ENCODE measurements around the gene PSMB5. TPM values are rescaled to one million over a fixed set of nuclear protein-coding genes. Genes with fewer than 3 reads are reported as not detected.

The PSMB5 gene
- total and polyA plus RNA-seq, 7 experiments from 2014 or later: 19.2 to 74.2 (median 37.4) TPM

DNA sequence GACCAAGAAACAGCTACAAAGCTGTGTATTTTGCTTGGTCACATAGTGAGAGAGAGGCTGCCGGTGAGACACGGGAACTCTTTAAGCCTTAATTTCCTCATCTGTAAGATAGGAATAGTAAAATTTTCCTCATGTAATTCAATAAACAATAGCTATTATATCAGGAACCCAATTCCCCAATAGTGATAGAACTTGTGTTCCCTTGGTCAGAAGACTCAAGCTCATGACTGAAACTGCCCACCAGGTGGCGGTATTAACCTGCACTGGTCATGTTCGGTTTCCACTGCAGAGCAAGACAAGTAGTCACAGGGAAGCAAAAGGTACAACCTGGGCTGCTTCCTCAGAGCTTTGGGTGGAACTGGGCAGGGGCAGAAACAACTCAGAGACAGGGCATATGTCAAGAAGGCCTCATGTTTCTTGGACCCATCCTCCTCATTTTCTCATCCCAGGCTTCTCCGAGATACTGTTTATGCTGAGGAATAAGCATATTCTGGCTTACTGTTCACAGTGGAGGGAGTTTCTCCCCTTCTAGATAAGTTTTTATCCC lies 48.1 kb downstream of the PSMB5 start:
- no peak overlapping the region for H3K27ac ChIP-seq (ENCODE audit: low read depth, low read length)
- intact Hi-C loops (cut with micrococcal nuclease): loop anchor here (1.0 to 10.0 kb wide), 6 partner anchors 8 to 201 kb away; partner anchors contain the start of gene SLC7A8 (in 1 of the 2)
- H3K27me3 Mint-ChIP-seq: no peaks in the 10 kb centered on the region
- H3K4me1 Mint-ChIP-seq: peaks cover 0 to 5% (median 0%) of the 10 kb centered on the region in 7 donors
- H3K27me3 ChIP-seq (ENCODE audit: control insufficient read depth in 2 of 2, insufficient read depth in 2 of 2, low read length in 2 of 2): no peaks in the 10 kb centered on the region
- H3K36me3 Mint-ChIP-seq: peaks cover 0 to 20% (median 0%) of the 10 kb centered on the region in 5 donors
- no peak overlapping the region for H3K4me3 Mint-ChIP-seq
- peak; percentile 65 to 87 (median 82) for DNase-seq
- no peaks in the 10 kb centered on the region for H3K9me3 ChIP-seq (ENCODE audit: control insufficient read depth in 2 of 3, low read length in 3 of 3)
- no peak overlapping the region for H3K4me3 ChIP-seq (ENCODE audit: low read length)
- peak; percentile 79 for ATAC-seq
- H3K4me1 ChIP-seq (ENCODE audit: control insufficient read depth in 2 of 2, insufficient read depth in 2 of 2, low read length in 2 of 2): peaks cover 0 to 8% of the 10 kb centered on the region in 2 donors
- CTCF ChIA-PET: interaction anchor here (0.6 to 9.4 kb wide), 30 partner anchors 10 to 430 kb away, joined by 3 to 264 read pairs (median 5); partner anchors contain the start of genes CDH24, DAD1, HAUS4 and PRMT5
- peak overlapping the region in 4 of 9 donors; percentile 2 to 39 (median 24) for H3K27ac Mint-ChIP-seq
- peaks cover 0 to 27% (median 0%) of the 10 kb centered on the region in 3 experiments for H3K36me3 ChIP-seq (ENCODE audit: control insufficient read depth in 2 of 3, insufficient read depth in 3 of 3, low read length in 3 of 3)
- POLR2A ChIA-PET: interaction anchor here (0.6 to 9.2 kb wide), 9 partner anchors 9 to 467 kb away, joined by 3 to 76 read pairs (median 4); partner anchors contain the start of genes ACIN1, C14orf119, CDH24 and PRMT5
- no peaks in the 10 kb centered on the region for H3K9me3 Mint-ChIP-seq

DNA sequence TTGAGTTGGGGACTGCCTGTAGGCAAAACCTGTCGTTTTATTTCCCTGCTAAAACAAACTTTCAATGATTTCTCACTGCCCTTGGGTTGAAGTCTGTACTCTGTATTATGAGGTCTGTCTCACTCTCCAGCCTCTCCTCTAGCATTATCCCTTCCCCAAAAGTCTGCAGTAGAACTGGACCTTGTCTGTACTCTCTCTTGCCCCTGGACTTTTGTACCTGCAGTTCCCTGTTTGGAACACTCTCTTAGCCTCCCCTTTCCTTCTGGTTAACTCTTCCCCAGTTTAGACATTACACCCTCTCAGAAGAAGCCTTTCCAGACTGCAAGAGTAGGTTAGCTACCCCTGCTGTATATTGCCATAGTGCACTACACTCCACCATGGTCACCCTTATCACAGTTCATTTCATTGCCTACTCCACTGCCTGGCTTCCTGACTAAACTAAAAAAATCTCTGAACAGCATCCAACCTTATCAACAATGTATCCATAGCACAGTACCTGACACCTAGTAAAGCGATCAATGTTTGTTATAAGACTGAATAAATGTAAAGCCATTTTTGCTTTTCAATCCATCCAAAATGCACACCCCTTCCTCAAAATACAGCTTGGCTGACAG lies 48.7 kb downstream of the PSMB5 start:
- Histone ChIP-seq H3K27me3 (ENCODE audit: control insufficient read depth in 2 of 2, insufficient read depth in 2 of 2, low read length in 2 of 2) (no peaks in the 10 kb centered on the region), H3K36me3 (ENCODE audit: control insufficient read depth in 2 of 3, insufficient read depth in 3 of 3, low read length in 3 of 3) (peaks cover 0 to 27% (median 0%) of the 10 kb centered on the region in 3 experiments), H3K4me3 (ENCODE audit: low read length) (no peak overlapping the region), H3K4me1 (ENCODE audit: control insufficient read depth in 2 of 2, insufficient read depth in 2 of 2, low read length in 2 of 2) (peaks cover 0 to 8% of the 10 kb centered on the region in 2 donors), H3K9me3 (ENCODE audit: control insufficient read depth in 2 of 3, low read length in 3 of 3) (no peaks in the 10 kb centered on the region), H3K27ac (ENCODE audit: low read depth, low read length) (no peak overlapping the region)
- DNase-seq (no peak), ATAC-seq (no peak)
- peaks cover 0 to 5% (median 0%) of the 10 kb centered on the region in 7 donors for H3K4me1 Mint-ChIP-seq
- CTCF ChIA-PET: interaction anchor here (0.6 to 9.4 kb wide), 32 partner anchors 11 to 429 kb away, joined by 3 to 264 read pairs (median 5); partner anchors contain the start of genes CDH24, DAD1, HAUS4 and PRMT5
- POLR2A ChIA-PET: interaction anchor here (0.8 to 9.2 kb wide), 9 partner anchors 10 to 467 kb away, joined by 3 to 76 read pairs (median 4); partner anchors contain the start of genes ACIN1, C14orf119, CDH24 and PRMT5
- H3K9me3 Mint-ChIP-seq: no peaks in the 10 kb centered on the region
- peaks cover 0 to under 1% (median 0%) of the 10 kb centered on the region in 5 donors for H3K27me3 Mint-ChIP-seq
- intact Hi-C loops (cut with micrococcal nuclease): loop anchor here (1.0 to 10.0 kb wide), 6 partner anchors 8 to 201 kb away; partner anchors contain the start of gene SLC7A8 (in 1 of the 2)
- H3K27ac Mint-ChIP-seq: peak overlapping the region in 2 of 9 donors; percentile 14 to 39
- H3K36me3 Mint-ChIP-seq: peaks cover 0 to 20% (median 0%) of the 10 kb centered on the region in 5 donors
- H3K4me3 Mint-ChIP-seq: peak overlapping the region in 1 of 10 donors; percentile 9

DNA sequence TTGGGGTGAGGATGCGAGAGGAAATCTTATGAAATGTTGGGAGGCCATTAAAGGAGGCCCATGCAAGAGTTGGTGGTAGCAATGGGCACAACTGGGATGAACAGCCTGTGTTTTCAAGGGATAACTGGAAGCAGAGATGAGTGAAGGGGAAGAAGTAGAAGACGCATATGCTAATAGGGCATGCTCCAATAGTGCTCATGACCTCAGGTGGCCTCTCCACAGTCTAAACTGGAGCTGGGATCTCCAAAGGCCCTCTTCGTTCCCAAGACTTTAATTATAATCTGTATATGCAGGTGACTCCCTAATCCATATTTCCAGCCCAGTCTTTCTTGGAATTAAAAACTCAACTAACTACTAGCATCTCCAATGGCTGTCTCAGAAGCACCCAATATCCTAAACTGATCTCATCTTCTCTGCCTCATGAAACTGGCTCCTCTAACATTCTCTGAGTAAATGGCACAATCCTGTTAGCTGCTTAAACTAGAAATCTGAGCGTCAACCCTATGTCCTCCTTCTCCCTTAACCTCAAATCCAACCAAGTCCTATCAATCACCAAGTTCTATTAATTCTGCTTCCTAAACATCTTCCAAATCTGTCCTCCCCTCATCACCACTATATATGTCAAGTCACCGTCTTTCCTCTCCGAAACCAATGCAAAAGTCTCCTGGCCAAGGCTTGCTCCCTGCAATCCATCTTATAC lies 49.6 kb downstream of the PSMB5 start:
- intact Hi-C loops (cut with micrococcal nuclease): loop anchor here (5.0 to 10.0 kb wide), 4 partner anchors 42 to 1073 kb away; partner anchors contain the start of gene SLC7A8 (in 1 of the 2)
- Histone ChIP-seq H3K27me3 (ENCODE audit: control insufficient read depth in 2 of 2, insufficient read depth in 2 of 2, low read length in 2 of 2) (no peaks in the 10 kb centered on the region), H3K4me3 (ENCODE audit: low read length) (no peak overlapping the region), H3K4me1 (ENCODE audit: control insufficient read depth in 2 of 2, insufficient read depth in 2 of 2, low read length in 2 of 2) (peaks cover 0 to 8% of the 10 kb centered on the region in 2 donors), H3K27ac (ENCODE audit: low read depth, low read length) (no peak overlapping the region), H3K36me3 (ENCODE audit: control insufficient read depth in 2 of 3, insufficient read depth in 3 of 3, low read length in 3 of 3) (peaks cover 0 to 27% (median 0%) of the 10 kb centered on the region in 3 experiments), H3K9me3 (ENCODE audit: control insufficient read depth in 2 of 3, low read length in 3 of 3) (no peaks in the 10 kb centered on the region)
- Mint-ChIP-seq H3K4me1 (peaks cover 0 to 6% (median 3%) of the 10 kb centered on the region in 7 donors), H3K9me3 (no peaks in the 10 kb centered on the region), H3K4me3 (no peak overlapping the region), H3K36me3 (peaks cover 0 to 20% (median 0%) of the 10 kb centered on the region in 5 donors), H3K27ac (no peak overlapping the region), H3K27me3 (peaks cover 0 to 4% (median 0%) of the 10 kb centered on the region in 5 donors)
- ATAC-seq: no peak
- DNase-seq: no peak
- POLR2A ChIA-PET: interaction anchor here (1.0 to 9.2 kb wide), 5 partner anchors 11 to 84 kb away, joined by 3 to 76 read pairs (median 5); partner anchors contain the start of gene CDH24
- CTCF ChIA-PET: interaction anchor here (0.8 to 9.4 kb wide), 17 partner anchors 11 to 428 kb away, joined by 3 to 264 read pairs (median 7); partner anchors contain the start of genes CDH24 and RBM23

DNA sequence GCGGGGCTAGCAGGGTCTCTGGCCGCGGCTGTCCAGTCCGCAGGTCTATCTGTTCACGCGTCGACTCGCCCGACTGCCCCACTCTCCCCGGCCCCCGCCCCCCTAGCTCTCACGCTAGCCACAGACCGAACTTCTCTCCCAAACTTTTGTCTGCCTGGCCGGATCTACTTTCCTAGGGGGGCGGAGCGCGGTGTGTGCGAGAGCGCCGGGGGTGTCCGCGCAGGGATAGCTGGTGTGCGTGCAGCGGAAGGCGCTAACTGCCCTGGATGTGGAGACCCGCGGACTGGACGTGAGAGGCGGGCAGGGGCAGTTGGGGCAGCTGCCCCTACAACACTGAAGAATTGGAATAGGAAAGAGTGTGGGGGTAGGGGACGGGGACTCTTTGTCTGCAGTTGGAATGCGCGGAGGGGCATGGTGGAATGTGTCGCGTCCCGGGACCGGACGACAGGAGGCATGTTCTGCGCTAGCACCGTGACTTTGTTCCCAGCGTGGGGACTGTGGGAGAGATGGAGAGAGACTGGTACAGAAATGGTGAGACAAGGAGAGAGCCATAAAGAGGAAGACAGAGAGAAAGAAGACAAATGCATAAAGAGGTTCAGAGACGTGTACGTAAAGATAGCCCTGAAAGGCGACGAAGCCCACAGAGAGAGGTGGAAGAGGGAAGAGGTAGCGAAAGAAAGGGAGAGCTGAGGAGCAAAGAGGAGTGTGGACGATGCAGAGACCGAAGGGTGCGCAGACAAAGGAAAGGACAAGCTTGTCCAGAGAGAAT lies 52.0 kb downstream of the PSMB5 start, which contains the start of gene AJUBA:
Gene AJUBA, minus strand, starts transcription at position 75 of the 769 bp plus-strand sequence. CDS start 285 bp downstream, outside the sequence.
- H3K4me1 Mint-ChIP-seq: peaks cover 0 to 13% (median 9%) of the 10 kb centered on the region in 7 donors

DNA sequence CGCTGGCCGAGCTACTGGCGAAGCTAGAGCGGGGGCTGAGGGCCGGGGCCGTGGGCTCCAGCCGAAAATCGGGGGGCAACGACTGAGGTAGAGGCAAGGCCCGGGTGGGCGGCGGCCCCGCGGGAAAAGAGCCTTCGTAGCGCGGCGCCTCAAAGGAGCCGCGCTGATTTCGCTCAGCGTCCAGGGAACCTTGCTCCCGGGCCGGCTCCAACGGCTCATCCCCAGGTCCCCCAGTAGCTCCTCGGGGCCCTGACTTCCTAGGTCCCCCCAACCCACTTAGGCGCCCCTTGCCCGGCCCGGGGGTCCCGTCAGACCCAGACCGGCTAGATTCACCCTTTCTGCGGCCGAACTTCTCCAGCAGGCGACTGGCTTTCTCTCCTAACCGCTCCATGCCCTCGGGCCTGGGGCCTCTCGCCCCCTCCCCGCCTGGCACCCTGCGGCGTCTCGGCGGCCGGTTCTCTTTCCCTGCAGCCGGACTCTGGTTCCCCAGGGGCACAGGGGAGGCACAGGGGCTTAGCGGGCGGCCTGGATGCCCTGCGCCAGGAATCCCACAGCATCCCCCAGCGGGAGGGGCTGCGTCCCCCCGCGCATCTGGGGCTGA lies 52.7 kb downstream of the PSMB5 start:
- Histone ChIP-seq H3K4me3 (ENCODE audit: low read length) (peak overlapping the region; percentile 76), H3K27me3 (ENCODE audit: control insufficient read depth in 2 of 2, insufficient read depth in 2 of 2, low read length in 2 of 2) (no peaks in the 10 kb centered on the region), H3K4me1 (ENCODE audit: control insufficient read depth in 2 of 2, insufficient read depth in 2 of 2, low read length in 2 of 2) (peaks cover 0 to 8% of the 10 kb centered on the region in 2 donors), H3K9me3 (ENCODE audit: control insufficient read depth in 2 of 3, low read length in 3 of 3) (no peaks in the 10 kb centered on the region), H3K36me3 (ENCODE audit: control insufficient read depth in 2 of 3, insufficient read depth in 3 of 3, low read length in 3 of 3) (peaks cover 0 to 8% (median 0%) of the 10 kb centered on the region in 3 experiments), H3K27ac (ENCODE audit: low read depth, low read length) (peak overlapping the region; percentile 53)
- intact Hi-C loops (cut with micrococcal nuclease): loop anchor here (1.0 to 10.0 kb wide), 4 partner anchors 113 to 1070 kb away; partner anchors contain the start of genes ACIN1 (in 1 of the 2), C14orf119 (in 1 of the 2) and SLC7A8 (in 1 of the 2)
- peak overlapping the region in 2 of 9 donors; percentile 44 to 68 for H3K27ac Mint-ChIP-seq
- CTCF ChIA-PET: interaction anchor here (0.5 to 9.4 kb wide), 16 partner anchors 8 to 1063 kb away, joined by 3 to 264 read pairs (median 4); partner anchors contain the start of gene CDH24
- no peaks in the 10 kb centered on the region for H3K9me3 Mint-ChIP-seq
- POLR2A ChIA-PET: interaction anchor here (0.6 to 9.2 kb wide), 10 partner anchors 13 to 458 kb away, joined by 3 to 76 read pairs (median 4); partner anchors contain the start of genes ACIN1, C14orf119, CDH24 and PRMT5
- H3K4me1 Mint-ChIP-seq: peaks cover 0 to 13% (median 9%) of the 10 kb centered on the region in 7 donors
- H3K4me3 Mint-ChIP-seq: peak overlapping the region in 5 of 10 donors; percentile 37 to 86 (median 78)
- H3K36me3 Mint-ChIP-seq: peaks cover 0 to 3% (median 0%) of the 10 kb centered on the region in 5 donors
- no peak for ATAC-seq
- DNase-seq: peak in 3 of 9 donors; percentile 10 to 21 (median 12)
- H3K27me3 Mint-ChIP-seq: peaks cover 0 to 24% (median 0%) of the 10 kb centered on the region in 5 donors

More for the DNA sequence above, 52.0 kb downstream of the PSMB5 start, which contains the start of gene AJUBA:
- ATAC-seq: peak; percentile 74
- H3K36me3 ChIP-seq (ENCODE audit: control insufficient read depth in 2 of 3, insufficient read depth in 3 of 3, low read length in 3 of 3): peaks cover 0 to 15% (median 0%) of the 10 kb centered on the region in 3 experiments
- peak within 1 kb of the TSS in 6 of 10 donors; percentile 37 to 86 (median 78) for H3K4me3 Mint-ChIP-seq
- peak within 1 kb of the TSS; percentile 53 for H3K27ac ChIP-seq (ENCODE audit: low read depth, low read length)
- no peaks in the 10 kb centered on the region for H3K9me3 ChIP-seq (ENCODE audit: control insufficient read depth in 2 of 3, low read length in 3 of 3)
- DNase-seq: peak; percentile 43 to 77 (median 73)
- peaks cover 0 to 7% (median 3%) of the 10 kb centered on the region in 5 donors for H3K36me3 Mint-ChIP-seq
- peak within 1 kb of the TSS; percentile 76 for H3K4me3 ChIP-seq (ENCODE audit: low read length)
- H3K9me3 Mint-ChIP-seq: no peaks in the 10 kb centered on the region
- intact Hi-C loops (cut with micrococcal nuclease): loop anchor here (1.0 to 10.0 kb wide), 12 partner anchors 9 to 1070 kb away; partner anchors contain the start of genes ACIN1 (in 1 of the 2), C14orf119 (in 1 of the 2) and SLC7A8 (in 1 of the 2)
- CTCF ChIA-PET: interaction anchor here (0.6 to 9.4 kb wide), 19 partner anchors 8 to 1064 kb away, joined by 3 to 264 read pairs (median 4); partner anchors contain the start of gene CDH24
- H3K4me1 ChIP-seq (ENCODE audit: control insufficient read depth in 2 of 2, insufficient read depth in 2 of 2, low read length in 2 of 2): peaks cover 0 to 8% of the 10 kb centered on the region in 2 donors
- no peaks in the 10 kb centered on the region for H3K27me3 ChIP-seq (ENCODE audit: control insufficient read depth in 2 of 2, insufficient read depth in 2 of 2, low read length in 2 of 2)
- peaks cover 0 to 19% (median 0%) of the 10 kb centered on the region in 5 donors for H3K27me3 Mint-ChIP-seq
- H3K27ac Mint-ChIP-seq: peak within 1 kb of the TSS in 2 of 9 donors; percentile 44 to 68
- POLR2A ChIA-PET: interaction anchor here (0.6 to 9.2 kb wide), 12 partner anchors 9 to 458 kb away, joined by 3 to 76 read pairs (median 4); partner anchors contain the start of genes ACIN1, C14orf119, CDH24 and PRMT5
